HG03571 (cell line): ENCODE measurements around the gene SCNN1A.

Experiments
- ATAC-seq: cut with Tn5 transposase; IDR thresholded peaks from one replicate; pipeline ENCODE4 v1.9.1; 2021; ENCODE audit not compliant: unreplicated experiment

SCNN1A gene

GRCh38 chr12:6335451-6336078, 39.8 kb downstream of the SCNN1A start:
- ATAC-seq: peak; percentile 75

DNA sequence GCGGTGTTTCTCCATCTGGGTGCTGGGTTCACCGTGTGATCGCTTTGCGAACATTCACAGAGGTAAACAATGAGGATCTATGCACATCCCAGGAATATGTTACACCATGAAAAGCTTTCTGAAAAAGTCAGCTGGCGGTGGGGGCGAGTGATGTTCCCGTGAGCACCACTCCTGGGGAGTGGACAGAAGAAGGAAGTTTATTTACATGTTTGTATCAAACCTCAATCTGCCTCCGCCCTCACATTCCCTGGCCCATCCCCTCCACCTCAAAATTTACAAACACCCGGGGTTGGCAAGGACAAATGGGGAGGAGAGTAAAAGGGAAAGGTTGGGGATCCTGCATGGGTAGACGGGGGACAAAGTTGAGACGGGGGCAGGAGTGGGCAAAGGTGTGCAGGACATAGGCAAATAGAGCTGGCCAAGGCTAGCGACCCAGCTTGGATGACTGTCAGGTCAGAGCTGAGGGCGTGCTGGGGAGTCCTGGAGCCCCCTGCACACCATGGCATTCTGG, 40.4 kb downstream of the SCNN1A start:
- ATAC-seq: no peak

- no peak for ATAC-seq
Observed at GRCh38 chr12:6334359-6334758, 41.0 kb downstream of the SCNN1A start.

GRCh38 chr12:6333566-6333965, 41.8 kb downstream of the SCNN1A start:
- no peak for ATAC-seq

- ATAC-seq: no peak
Observed at GRCh38 chr12:6333029-6333428, 42.3 kb downstream of the SCNN1A start.

DNA sequence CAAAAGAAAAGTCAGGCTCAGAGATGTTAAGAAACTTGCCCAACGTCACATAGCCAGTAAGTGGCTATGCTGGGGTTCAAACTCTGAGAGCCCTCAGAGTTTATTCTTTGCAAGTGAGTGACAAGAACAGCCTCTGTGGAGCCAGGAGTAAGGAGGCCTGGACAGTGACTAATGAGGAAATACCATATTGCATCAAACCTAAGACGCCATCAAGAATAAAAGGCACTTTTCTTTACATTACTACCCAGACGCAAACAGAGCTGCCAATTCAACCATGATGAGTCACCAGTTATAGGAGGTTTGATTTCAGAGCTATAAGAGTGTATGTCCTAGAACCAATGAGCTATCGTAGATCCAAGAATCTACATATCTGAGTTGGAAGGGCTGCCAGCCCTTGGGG, 42.9 kb downstream of the SCNN1A start:
- no peak for ATAC-seq

- no peak for ATAC-seq
Observed at GRCh38 chr12:6330999-6331714, 44.2 kb downstream of the SCNN1A start.

GRCh38 chr12:6330192-6330591, 45.2 kb downstream of the SCNN1A start:
- no peak for ATAC-seq

- no peak for ATAC-seq
Observed at GRCh38 chr12:6329703-6330064, 45.7 kb downstream of the SCNN1A start.

DNA sequence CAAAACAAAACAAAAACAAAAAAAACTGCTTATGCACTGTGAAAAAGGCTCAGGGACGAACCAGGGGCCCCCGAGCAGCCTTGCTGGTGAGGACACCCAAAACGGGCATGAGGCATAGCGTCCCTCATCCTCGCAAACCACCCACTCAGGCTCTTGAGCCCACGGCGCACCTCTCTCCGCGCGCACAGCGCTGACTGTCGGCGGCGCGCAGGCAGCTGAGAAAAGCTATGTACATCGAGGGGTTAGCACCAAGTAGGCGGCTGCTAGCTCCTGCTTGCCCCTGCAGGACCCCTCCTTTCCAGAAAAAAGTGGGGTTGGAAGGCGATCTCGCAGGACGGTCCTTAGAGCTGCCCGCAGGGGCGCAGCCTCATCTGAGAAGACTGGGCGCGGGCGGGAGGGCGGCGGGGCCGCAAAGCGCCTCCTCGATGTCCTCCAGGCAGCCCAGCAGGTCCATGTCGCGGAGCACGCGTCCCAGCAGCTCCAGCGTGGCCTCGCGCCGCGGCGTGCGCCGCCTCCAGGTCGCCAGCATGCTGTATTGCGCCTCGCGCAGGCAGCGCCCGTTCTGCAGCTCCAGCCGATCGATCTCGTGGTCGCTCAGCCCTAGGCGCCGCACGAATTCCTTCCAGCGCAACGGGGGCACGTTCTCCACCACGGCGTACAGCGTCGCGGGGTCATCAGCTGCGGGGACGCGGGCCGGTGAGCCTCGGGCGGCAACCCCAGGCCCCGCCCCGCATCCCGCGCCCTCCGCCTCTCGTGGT, 46.2 kb downstream of the SCNN1A start:
- ATAC-seq: no peak

GRCh38 chr12:6328045-6328779, 47.2 kb downstream of the SCNN1A start:
- no peak for ATAC-seq

DNA sequence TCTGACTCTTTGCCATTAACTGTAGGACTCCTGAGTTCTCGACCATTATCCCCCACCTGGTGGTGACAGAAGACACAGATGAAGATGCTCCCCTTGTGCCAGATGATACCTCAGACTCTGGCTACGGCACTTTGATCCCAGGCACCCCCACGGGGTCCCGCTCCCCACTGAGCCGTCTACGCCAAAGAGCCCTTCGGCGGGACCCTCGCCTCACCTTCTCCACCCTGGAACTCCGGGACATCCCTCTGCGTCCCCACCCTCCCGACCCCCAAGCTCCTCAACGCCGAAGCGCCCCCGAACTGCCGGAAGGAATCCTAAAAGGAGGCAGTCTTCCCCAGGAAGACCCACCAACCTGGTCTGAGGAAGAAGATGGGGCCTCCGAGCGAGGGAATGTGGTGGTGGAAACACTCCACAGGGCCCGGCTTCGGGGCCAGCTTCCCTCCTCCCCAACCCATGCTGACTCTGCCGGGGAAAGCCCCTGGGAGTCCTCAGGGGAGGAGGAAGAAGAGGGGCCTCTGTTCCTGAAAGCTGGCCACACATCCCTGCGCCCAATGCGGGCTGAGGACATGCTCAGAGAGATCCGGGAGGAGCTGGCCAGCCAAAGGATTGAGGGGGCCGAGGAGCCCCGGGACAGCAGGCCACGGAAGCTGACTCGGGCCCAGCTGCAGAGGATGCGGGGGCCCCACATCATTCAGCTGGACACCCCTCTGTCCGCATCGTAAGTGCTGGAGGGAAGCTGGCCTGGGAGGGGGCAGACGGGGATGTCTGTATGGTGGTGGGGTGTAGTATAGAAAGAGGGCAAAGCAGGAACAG, 47.9 kb downstream of the SCNN1A start:
- no peak for ATAC-seq

DNA sequence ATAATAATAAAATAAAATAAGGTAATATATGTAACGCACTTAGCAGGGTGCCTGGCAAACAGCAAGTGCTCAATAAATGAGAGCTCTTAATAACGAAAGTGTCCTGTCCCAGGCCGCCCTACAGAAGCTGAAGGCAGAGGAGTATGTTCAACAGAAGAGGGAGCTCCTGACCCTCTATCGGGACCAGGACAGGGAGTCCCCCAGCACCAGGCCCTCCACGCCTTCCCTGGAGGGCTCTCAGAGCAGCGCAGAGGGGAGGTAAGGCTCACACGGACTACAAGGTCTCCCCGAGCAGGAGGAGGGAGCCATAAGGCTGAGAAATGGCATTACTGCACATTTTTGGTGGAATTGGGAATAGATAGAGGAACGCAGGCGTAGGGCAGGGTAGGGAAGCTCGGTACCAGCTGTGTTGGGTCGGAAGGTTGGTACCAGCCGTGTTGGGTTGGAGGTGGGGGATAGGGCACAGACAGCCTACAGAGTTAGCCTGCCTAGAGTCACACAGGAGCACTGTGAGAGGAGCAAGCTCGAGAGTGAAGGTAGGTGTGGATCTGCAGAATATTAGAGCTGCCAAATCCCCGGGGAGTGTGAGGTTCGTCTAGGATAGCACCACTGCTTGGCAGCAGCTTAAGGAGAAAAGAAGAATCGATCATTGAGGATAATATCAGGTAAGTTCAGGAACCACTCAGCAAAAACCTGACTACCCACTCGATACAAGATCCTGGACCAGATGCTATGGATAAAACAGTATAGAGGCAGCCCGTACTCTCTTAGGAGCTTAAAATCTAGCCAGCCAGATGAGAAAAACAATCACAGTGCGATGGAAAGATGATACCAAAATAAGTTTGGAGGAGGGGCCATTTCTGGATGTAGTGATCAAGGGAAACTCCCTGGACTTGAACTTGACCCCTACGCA, 48.8 kb downstream of the SCNN1A start:
- ATAC-seq: no peak

- ATAC-seq: no peak
Observed at GRCh38 chr12:6324936-6325750, 50.2 kb downstream of the SCNN1A start.

DNA sequence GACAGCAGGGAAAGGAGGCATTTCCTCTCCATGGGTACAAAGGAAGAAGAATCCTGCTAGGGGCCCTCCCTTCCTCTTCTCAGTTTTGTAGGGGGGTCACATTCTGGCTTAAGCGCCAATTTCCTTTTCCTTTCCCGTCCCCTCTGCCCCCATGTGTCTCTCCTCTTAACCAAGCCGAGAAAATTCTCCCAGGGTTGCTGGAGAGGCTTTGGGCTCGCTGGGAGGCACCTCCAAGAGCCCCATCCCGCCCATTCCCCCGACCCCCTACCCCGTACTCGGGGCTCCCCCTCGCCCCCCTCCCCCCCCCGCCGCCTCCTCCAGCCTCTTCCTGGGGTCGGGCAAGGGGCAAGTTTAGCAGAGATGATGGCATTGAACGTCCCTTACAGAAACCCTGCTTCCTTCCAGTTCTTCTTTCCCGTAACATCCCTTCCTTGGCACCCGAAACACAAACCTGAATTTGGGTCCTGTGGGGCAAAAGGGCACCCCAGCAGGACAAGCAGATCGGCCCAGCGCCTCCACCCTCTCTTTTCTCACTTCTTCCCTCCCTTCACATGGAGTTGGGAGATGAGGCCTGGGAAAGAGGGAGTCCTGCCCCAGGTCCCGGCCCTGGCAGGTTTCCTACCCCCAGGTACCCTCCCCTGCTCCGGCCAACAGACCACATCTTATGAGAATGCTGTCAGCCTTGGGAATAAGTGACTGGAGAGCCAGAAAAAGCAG, 51.2 kb downstream of the SCNN1A start:
- ATAC-seq: no peak

DNA sequence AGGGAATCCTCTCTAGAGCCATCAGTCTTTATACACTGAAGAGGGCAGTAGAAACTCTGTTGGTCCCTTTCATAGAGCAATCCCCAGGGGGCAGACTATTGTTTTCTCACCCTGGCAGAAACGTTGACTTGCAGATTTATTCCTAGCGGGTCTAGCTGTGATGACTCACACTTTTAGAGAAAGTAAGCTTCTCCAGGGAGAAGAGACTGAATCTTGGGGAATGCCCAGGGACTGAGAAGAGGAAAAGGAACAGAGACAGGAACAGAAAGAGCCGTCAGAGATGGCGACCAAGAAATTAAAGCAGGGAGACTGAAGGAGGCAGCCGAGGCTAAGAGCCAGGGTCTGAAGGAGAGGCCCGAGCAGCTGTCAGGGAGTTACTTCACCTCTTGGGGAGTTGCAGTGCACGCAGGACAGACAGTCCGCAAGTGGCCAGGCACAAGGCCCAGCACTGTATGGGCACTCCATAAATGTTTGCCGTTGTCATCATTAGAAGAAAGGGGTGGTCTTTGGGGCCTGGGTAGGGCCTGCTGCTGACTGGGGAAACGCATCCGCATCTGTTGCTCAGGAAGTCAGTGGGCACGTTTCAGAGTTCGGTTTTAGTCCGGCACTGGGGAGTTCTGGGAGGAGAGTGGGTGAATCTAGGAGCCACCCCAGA, 51.9 kb downstream of the SCNN1A start:
- no peak for ATAC-seq

- no peak for ATAC-seq
Observed at GRCh38 chr12:6322969-6323339, 52.4 kb downstream of the SCNN1A start.
